HG03025 (cell line): ENCODE data around the gene ZNF174.

Experiments used
- ATAC-seq: cut with Tn5 transposase; IDR thresholded peaks from one replicate; pipeline ENCODE4 v1.9.1; 2021; ENCODE audit warnings: mild to moderate bottlenecking, moderate library complexity; ENCODE audit not compliant: unreplicated experiment, low FRiP score

Gene ZNF174

GRCh38 chr16:3439637-3440036 lies 38.6 kb downstream of the ZNF174 start:
- ATAC-seq: no peak

- no peak for ATAC-seq
Observed at GRCh38 chr16:3443108-3444031, 42.4 kb downstream of the ZNF174 start, which contains the start of the genes NAA60 and ZNF597. NAA60 (plus strand) TSS chr16:3443680; CDS start chr16:3476228, 32,548 bp downstream. ZNF597 (minus strand) TSS chr16:3443504; CDS start chr16:3443153, 351 bp downstream.

- ATAC-seq: no peak
Observed at GRCh38 chr16:3444032-3444388, 43.0 kb downstream of the ZNF174 start.

- no peak for ATAC-seq
Observed at GRCh38 chr16:3454093-3454492, 53.1 kb downstream of the ZNF174 start.

GRCh38 chr16:3454631-3455147 lies 53.7 kb downstream of the ZNF174 start:
- no peak for ATAC-seq

GRCh38 chr16:3457434-3458252 lies 56.6 kb downstream of the ZNF174 start:
- ATAC-seq: peak; percentile 57

GRCh38 chr16:3458278-3458851 lies 57.4 kb downstream of the ZNF174 start:
- ATAC-seq: peak; percentile 21

- ATAC-seq: no peak
Observed at GRCh38 chr16:3458852-3459361, 57.9 kb downstream of the ZNF174 start.
